NCI-H345 treated with DMSO at 0.1 percent for 48 hours (cell line): Measurements from ENCODE around the gene TIMM17A.

Experiments
- DNase-seq: peaks from one replicate; lab custom pipeline; 2025; ENCODE audit not compliant: unreplicated experiment; lab: John Stamatoyannopoulos, UW

TIMM17A gene

DNA sequence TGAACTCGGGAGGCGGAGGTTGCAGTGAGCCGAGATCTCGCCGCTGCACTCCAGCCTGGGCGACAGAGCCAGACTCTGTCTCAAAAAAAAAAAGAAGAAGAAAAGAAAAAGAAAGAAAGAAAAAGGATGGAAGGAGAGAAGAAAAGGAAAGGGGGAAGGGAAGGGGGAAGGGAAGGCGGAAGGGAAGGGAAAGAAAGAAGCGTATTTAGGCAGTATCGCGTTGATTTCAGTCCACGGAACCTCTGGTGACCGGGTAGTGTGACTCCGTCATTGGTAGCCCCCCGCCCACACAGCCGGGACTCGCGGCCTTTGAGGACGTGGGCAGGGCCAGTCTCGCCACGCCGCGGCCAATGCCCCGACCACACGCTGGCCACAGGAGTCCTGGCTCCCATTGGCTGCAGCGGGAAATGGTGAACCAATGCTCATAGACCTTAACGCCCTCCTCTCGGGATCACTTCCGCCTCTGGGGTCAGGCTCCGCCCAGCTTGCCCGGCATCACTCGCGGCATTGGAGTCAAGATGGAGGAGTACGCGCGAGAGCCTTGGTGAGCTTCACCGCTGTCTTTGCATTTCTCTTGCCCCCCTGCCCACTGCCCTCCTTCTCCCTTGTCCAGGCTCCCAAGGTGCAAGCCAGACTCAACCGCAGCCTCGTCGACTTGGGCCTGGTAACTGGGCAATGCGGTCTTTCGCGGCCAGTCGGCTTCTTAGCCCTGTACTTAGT lies at the start of gene TIMM17A:
Gene TIMM17A, plus strand, starts transcription at position 495 of the 720 bp plus-strand sequence. Its CDS starts 24 bp downstream, at position 519.
- peak; percentile 93 for DNase-seq

DNA sequence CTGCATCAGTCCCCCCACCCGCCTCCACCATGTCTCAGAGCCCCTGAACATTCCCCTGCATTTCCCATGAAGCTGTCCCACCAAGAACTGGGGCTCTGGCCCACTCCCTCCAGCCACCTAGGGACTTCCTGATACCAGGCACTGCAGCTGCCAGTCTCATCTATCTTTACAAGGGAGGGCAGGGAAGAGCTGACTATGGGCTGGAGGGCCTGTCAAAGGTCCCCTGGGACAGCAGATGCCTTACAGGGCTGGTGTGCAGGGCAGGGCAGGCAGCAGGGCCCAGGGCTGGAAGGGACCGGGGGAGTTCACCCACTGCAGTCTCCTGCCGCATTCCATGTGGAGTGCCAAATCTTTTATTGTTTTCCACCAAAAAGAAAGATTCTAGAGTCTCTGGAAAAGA lies 49.0 kb upstream of the TIMM17A start:
- DNase-seq, result no peak

DNA sequence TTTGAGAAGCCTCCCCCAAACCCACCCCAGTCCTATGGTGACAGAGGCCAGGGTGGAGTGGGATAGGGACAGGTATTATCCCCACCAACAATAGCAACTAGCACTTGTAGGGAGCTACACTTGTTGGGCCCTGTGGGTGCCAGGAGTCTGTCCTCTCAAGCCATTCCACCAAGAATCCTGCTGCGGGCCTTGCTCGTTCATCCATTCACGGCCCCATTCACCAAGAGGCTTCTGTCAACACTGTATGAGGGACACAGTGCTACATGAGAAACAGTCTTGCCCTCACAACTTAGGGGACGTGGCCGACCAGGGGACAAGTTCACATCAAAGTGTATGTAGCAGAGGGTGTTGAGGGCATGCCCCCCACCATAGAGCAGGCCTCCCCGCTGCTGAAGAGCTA lies 47.7 kb upstream of the TIMM17A start:
- DNase-seq, result no peak

DNA sequence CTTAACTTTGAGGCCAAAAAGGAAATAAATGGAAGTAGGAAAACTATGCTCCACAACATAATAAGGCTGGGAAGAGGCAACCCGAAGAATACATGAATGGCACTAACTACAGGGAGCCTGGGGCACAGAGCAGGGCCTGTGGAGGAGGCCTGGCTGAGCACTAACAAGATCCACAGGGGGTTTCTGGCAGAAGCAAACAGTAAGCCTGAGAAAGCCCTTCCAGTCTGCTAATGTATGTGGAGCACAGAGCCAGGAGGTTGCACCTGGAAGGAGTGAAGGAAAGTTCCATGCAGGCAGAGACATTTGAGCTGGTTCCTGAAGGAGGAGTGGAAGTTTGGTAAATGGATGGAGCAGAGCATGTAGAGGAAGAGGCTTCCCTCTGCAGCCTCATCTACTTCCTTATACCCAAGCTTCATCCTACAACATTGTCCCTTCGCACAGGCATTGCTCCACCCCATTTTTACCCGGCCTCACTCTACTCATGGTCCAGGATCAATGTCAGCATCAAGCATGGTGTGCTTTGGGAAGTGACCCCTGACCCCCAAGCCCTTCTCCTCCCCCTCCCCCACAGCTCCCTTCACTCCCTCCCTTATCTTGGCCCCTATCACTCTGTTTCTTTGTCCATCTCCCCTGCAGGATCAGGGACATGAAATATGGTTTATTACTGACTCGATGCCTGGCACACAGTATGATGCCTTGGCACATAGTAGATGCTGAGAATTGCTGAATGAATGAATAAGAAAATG lies 43.3 kb upstream of the TIMM17A start:
- DNase-seq, result peak; percentile 16

DNA sequence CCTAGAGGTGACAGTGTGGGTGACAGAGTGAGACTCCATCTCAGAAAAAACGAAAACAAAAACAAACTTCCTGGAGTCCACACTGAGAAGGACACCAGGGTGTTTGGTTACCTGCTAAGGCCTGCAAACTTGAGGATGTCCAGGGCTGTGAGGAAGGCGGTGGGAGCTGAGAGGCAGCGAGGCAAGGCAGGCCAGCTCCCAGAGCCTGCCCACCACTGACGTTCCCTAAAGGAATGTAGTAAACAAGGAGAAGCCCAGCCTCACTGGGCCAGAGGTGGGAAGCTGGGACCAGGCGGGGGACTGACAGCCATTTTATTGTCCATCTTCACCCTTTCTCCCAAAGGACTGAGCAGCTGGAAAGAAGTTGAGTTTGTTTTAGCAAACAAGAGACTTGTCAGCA lies 42.5 kb upstream of the TIMM17A start:
- no peak for DNase-seq

DNA sequence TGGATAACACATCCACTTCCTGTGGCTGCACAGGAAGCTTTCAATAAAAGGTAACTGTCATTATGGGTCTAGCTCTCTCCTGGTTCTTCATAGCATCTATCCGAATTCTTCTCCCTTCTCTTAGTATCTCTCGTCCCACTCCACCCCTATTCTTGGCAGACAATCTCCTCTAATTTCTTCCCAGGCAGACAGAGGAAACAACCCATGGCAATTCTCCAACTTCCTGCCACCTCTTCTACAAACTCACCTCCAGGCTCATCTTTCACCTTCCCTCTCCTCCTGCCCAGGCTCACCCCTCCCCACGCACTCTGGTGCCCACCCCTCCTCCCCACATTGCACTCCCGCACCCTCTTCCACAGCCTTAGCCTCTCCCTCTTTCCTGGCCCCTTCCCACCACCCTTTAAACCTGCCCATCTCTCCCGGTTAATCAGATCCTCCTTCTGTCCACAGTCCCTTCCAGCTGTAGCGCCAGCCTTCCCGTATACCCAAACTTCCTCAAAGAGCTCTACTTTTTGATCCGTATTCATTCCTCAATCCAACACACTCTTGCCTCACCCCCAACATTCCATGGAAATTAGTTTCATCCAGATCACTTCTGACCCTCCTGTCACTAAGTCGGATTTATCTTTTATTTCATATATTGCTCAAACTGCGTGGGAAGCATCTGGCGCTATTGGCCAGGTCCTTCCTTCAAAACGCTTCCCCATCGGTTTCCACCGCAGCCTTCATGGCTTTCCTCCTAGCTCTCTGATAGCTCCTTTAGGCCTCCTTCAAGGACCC lies 40.7 kb upstream of the TIMM17A start:
- DNase-seq, result no peak

DNA sequence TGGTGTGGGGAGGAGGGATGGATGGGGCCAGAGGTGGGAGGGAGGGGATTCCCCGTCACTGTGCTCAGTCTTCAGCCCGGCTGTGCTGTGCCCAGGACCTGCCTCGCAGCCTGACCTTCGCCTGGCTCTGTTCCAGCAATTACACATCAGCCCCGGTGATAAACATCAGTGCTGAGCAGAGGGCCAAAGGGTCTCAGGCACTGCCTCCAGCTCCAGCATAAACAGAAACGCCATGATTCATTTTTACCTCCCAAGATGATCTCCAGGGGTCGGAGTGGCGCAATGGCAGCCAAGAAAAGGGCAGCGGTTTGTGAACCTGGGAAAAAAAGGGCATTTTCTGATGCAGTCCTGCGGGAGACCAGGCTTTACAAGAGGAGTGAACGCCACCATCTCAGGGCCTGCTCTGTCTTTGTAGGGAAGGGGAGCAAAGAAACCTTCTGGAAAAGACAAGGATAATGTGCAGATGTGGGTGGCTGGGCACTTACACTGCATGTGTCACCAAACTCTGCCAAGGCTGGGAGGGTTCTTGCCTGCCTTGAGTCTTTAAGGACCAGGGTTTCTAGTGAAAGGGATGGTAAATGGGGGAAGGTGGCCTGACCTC lies 38.6 kb upstream of the TIMM17A start:
- DNase-seq, result no peak

DNA sequence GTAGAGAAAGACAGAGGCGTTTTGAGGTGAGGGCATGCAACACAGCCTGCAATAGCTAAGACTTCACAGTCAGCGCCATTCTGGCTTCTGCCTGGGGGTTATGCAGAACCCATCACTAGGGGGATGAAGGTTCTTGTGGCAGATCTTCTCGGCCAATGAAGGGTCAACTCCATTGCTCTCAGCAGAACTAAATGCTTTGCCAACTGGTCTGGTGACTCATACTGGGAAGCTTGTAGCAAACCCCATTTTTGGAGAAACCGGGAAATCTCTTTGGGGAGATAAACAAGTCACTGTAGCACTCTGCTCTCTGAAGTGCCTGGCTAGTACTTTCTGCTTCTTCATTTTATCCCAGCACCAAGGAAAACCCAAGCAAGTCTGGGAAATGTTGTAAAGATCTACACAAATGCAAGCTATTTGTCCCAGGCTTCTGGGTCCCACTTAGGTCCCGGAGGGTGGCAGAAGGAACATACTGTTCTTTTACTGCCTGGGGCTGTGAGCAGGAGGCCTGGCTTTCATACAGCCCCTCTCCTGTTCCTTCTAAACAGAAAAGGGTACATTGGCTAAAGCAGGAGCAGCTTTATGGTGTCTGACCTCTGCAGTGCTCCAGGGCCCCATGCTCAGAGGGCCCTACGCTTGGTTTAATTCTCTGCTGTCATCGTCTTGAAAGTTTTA lies 37.8 kb upstream of the TIMM17A start:
- no peak for DNase-seq

DNA sequence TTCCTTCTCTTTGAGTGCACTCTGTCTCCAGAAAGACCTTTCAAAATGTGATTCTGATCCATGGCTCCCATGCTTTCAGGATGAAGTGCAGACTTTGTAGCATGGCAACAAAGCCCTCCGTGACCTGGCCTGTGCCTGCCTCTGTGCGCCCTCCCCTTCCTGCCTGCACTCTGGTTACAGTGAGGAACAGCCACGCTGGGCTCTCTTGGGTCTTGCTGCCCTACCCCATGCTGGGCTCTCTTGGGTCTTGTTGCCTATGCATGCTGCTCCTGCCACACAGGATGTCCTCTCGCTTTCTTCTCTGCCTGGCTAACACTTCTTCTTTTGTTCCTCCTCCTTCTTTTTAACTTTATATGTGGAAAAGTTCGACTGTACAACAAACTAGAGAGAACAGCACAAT lies 37.0 kb upstream of the TIMM17A start:
- DNase-seq, result no peak

DNA sequence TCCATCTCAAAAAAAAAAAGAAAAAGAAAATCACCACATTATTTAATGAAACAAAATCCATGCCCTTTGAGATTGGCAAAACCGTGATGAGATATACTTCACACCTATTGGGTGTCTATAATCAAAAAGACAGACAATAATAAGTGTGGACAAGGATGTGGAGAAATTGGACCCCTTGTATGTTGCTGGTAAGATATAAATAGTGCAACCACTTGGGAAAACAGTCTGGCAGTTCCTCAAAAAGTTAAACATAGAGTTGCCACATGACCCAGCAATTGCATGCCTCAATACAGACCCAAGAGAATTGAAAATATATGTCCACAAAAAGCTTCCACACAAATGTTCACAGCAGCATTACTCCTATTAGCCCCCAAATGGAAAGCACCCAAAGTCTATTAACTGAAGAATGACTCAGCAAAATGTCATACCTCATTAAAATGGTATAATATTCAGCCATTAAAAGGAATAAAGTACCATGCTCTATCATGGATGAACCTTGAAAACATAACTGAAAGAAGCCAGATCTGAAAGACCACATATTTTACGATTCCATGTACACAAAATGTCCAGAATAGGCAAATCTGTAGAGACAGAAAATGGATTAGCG lies 33.2 kb upstream of the TIMM17A start:
- DNase-seq, result no peak

DNA sequence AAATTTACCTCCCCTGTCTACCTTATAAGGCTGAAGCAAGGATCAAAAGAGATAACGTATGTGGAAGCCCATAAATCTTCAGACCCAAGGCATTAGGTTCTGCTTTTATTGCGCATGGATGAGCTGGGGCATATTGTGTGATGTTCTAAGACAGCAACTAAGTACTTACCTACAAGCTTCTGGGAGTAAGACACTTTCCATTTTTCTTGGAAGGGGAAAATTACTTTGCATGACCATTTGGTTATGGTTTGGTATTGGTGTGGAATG lies 30.1 kb upstream of the TIMM17A start:
- DNase-seq, result no peak

DNA sequence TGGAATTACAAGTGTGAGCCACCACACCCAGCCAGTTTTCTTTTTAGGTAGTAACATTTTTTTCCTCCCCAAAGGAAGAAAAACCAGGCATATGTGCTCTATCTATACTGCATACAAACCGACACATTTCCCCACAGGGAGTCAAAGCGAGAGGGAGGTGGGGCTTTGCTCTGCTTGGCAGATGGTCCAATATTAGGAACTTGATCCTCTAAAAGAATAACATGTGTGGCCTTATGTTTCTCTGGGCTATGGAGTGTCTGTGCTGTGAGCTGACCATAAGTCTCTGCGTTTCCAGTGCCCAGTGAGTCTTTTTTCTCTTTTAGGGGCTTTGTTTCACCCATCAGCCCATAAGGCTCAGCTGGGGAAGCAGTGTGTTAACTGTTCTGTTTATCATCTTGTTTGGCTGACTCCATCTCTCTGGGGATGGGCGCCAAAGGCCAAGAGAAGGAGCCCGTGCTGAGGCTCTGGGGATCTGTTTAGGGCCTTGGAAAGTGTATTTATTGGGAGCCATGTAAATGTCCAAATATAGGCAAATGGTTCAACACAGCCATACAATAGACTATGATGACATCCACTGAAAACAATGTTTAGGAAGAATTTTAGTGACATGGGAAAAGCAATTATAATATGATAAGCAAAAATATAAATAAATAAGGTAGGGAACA lies 29.2 kb upstream of the TIMM17A start:
- no peak for DNase-seq

DNA sequence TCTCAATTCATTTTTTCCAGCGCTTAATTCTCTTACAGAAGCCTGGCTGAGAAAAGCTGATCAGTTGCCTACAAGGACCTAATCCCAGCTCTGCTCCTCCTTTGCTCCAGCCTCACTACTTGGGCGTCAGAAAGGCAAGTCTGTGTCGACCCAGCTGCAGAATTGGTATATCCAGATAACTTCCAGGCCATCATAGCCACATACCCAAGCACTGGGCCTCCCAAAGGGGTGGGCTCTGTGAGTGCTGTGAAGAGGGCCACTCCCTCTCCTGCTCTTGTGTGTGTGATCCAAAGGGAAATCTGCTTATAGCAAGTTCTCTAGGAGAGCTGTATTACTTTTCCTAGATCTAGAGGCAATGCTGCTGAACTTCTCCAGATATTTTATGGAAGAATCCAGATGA lies 27.0 kb upstream of the TIMM17A start:
- no peak for DNase-seq

DNA sequence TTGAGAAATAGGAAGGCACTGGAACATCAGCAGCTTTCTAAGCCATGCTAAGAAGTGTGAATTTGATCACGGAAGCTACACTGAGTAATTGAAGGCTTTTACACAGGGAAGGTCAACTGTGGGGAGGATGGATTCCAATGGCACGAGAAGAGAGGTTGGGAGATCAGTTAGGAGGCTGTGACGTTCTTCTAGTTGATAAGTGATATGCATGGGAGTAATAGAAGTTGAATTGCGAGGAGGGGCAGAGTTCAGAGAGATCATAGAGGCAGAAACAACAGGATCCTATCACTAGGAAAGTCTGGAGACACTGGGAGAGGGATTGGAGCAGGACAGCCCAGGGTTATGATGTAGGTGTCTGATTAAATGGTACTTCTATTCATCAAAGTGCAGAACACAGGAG lies 25.2 kb upstream of the TIMM17A start:
- DNase-seq, result no peak

DNA sequence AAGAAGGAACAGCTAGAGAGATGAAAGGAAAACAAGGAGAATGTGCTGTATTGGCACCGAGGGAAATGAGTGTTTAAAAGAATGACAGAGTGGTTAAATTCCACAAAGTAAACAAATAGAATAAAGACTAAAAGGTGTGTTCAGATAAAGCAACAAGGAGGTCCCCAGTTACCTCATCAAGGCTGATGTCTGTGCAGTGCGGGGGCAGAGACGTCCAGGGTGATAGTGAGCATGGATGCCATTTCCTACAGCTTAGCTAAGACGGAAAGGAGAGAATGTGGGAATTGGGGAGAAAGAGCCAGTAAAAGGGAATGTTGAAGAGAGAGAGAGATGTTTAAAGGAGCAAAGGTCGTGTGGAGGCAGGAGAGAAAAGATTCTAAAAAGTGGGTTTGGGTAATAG lies 24.5 kb upstream of the TIMM17A start:
- DNase-seq, result no peak

DNA sequence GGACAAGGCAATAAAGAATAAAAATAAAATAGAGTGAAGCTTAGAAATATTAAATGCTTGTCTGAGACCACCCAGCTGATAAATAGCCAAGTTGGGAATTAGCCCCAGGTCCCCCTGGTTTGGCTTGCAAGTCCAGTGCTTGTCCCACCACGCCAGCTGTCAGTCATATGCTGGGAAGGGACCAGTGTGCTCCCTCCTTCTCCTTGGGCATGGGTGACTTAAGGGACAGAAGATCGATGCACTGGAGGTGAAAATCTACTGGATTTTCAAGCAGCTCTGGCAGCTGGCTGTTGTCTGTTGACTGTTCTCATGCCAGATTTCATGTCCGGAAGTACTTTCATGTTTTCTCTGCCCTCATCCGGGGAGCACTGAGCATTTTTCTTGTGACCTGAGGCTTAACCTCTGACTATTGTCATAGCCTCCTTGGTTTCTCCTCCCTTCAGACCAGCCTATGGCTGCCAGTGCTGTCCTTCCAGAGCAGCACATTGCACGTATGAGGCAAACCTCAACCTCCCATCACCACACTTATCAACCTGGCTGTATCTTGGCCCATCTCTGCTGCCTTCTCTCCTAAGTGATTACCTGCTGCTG lies 21.4 kb upstream of the TIMM17A start:
- no peak for DNase-seq

DNA sequence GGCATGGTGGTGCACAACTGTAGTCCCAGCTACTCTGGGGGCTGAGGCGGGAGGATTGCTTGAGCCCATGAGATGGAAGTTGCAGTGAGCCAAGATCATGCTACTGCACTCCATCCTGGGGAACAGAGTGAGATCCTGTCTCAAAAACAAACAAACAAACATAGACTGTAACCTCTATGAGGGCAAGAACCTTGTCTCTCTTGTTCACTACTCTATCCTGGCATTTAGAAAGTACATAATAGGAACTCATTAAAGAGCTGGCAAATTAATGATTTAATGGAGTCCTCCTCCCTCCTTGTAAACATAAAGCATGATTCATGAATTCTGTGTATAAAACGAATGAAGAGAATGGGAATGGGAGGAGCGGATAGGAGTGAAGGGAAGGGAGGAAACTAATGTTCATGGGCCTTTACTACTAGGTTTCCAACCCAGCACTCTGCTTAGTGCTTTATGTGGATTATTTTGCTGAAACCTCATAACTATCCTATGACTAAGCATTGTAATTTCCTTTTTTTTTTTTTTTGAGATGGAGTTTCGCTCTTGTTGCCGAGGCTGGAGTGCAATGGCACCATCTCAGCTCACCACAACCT lies 17.6 kb upstream of the TIMM17A start:
- DNase-seq, result no peak

DNA sequence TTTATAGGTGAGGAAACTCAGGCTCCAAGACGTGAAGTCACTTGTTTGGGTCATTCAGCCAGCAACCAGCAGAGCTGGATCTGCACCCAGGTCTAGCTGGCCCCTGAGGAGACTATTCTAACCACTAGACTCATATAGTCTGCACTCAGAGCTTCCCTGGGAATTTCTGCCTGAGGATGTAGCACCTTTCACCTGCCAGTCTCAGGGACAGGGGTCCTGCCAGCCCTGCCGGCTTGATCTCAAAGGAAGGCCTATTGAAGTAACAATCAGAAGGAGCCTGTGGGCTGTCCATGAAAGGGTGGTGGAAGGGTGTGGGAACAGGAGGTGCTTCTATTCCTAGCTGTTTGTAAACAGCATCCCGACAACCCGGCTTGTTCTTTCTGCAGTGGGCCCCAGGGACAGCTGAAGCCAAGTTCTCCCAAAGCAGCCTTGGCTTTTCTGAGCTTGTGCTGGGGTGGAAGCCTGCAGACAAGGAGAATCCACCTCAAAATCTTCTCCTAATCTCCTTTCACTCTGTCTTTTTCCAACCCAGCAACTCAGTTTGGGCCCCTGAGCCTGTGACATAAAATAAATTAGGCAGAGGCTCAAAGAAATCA lies 16.8 kb upstream of the TIMM17A start:
- no peak for DNase-seq

DNA sequence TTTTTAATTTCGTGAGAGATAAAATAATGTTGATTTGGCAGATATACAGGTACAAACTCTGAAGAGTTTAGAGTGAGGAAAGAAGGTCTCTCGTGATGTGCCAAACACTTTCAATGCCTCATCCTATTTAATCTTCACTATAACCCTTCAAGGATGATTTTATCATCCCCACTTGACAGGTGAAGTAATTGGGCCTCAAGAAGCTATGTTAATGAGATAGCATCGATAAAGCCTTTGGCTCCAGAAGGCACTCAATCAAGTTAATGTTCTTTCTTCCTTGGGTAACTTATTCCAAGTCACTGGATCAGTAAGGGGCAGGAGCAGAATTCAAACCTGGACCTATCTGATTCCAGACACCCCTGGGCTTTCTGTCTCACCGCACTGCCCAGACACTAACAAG lies 16.2 kb upstream of the TIMM17A start:
- DNase-seq, result no peak
